Activated CD8-positive, alpha-beta memory T cell treated with anti-CD3 and anti-CD28 coated beads, Interleukin-2, amount 50 U/mL, for 1 hour (primary cell): ENCODE results near the gene EEFSEC.

Experiments used
- DNase-seq: peaks from one replicate; pipeline ENCODE4 v3.0.0-alpha.2; 2020; ENCODE audit errors: extremely low read depth

The EEFSEC gene

DNA sequence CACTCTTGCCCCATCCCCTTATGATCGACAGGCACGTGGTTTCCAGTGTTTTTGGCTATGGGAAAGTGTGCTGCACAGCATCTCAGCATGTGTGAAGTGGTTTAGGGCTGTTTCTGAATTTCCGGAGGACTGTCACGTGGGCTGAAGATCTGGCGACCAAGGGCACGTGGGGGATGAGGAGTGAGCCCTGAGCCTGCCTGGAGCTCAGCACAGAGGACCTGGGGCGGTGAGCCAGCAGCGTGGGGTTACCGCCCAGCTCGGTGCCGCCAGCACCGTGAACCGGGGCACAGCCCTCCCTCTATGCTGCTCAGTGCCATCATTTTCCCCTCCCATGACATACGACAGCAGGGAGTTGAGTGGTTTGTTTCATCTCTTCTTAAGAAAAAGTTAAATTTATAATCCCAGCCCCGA is 163.2 kb downstream of the EEFSEC start:
- DNase-seq: peak; percentile 43

DNA sequence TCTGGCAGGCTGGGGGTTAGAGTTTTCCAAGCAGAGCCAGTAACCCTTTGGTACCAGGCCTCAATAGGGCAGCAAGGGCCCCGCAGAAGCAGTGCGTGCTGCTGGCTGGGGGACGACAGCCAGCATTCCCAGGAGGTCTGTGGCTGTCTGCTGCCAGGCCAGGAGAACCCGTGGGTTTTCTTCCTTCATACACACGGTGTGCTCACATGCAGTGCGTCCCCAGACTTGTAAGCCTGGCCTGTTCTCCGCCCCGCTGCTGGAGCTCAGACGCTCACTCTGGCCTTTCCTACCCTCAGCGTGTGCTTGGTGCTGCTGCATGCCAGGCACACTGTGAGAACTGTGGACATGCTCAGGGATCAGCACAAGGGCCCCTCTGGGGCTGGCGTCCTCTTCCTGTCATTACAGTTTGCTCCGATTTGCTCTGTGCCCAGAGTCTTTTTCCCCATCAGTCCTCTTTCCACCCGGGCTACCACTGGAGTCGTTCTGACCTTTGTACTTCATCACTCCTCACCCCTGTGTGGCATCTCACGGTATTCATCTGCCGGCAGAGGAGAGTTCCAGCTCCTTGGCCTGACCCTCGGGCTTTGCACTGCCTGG is 163.9 kb downstream of the EEFSEC start:
- DNase-seq: no peak

DNA sequence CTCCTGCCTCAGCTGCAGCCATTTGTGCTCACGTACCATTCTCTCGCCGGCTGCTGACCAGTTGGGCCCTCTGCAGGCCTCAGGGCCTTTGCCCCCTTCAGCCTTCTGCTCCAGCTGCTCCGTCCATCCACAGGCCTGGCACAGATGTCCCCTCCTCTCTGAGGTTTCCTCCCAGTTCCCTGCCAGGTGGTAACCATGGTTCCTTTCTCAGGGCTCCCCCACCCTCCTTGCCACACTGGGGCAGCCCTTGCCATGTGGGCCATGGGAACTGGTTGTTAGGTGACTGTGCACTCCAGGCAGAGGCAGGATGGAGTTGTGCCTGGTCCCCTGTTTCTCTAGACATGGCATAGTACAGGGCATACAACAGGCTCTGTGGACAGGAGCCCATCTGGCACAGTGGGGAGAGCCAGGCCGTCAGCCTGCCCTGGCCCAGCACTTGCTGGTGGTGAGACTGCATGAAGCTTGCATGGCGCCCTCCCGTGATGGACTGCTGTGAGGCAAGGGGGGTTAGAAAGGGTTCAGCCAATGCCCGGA is 164.5 kb downstream of the EEFSEC start:
- no peak for DNase-seq

GRCh38 chr3:128318275-128318941 is 165.1 kb downstream of the EEFSEC start:
- no peak for DNase-seq

DNA sequence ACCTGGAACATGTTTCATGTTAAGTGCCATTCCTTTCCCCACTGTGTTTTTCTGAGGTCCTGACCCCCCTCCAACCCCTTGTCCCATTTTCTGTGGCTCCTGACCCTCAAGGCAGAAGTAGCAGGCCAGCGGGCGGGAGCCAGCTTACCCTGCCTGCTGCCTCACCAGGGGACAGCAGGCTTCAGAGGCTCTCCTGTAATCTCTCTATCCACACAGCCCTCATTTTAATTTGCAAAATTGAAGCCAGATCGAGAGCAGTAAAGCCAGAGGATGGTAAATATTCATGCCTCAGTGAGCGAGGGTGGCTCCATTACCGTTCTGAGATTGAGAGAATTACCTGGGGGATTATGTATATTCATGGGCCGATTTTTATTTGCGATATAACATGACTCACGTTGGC is 165.8 kb downstream of the EEFSEC start:
- DNase-seq: no peak

- no peak for DNase-seq
Measured at GRCh38 chr3:128319741-128320141, 166.5 kb downstream of the EEFSEC start.

DNA sequence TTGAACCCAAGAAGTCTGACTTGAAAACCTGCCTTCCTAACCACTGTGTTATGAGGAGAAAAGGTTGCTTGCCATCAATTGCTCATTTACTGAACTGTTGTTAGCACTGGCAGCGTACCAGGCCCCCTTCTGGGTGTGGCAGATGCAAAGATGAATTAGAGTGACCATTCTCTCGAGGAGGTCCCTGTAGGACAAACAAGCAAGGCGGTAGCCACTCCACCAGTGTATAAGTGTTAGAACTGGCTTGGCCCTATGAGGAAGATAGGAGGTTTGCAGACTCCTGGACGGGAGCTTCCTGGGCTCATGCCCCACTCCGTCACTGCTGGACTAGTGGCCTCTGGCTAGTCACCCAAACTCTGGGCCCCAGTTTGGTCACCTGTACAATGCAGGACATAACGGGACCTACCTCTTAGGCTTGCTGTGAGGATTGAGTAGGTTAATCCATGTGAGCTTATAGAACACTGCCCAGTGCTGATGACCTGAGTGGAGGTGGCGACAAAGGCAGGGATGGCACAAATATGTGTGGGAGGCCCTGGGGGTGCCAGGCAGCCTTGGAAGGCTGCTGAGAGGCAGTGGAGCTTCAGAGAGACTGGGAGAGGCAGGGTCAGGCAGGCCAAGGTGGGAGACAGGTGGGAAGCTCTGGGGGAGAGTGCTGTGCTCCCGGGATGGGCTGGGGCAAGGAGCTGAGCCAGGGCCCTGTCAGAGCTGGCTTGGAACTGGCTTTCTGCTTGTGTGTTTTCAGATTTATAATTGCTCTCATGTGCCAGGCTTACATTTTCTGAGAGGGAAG is 167.5 kb downstream of the EEFSEC start:
- DNase-seq: no peak

DNA sequence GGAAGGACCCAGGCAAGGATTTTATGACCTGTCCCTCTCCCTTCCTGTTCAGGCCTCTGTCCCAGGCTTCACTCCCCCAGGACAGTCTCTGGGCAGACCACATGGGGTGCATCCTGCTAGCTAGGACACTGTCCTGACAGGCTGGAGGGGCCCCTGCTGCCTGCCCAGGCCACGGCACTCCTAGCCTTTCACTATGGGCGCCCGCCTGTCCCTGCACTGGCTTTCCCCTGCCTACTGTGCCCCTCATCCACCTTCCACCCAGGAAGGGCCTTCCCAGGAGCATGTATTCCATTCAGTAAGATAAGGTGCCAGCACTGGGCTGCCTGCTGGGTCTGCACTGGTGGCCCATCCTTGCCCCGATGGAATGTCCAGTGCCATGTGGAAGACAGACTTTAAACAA is 168.1 kb downstream of the EEFSEC start:
- no peak for DNase-seq

DNA sequence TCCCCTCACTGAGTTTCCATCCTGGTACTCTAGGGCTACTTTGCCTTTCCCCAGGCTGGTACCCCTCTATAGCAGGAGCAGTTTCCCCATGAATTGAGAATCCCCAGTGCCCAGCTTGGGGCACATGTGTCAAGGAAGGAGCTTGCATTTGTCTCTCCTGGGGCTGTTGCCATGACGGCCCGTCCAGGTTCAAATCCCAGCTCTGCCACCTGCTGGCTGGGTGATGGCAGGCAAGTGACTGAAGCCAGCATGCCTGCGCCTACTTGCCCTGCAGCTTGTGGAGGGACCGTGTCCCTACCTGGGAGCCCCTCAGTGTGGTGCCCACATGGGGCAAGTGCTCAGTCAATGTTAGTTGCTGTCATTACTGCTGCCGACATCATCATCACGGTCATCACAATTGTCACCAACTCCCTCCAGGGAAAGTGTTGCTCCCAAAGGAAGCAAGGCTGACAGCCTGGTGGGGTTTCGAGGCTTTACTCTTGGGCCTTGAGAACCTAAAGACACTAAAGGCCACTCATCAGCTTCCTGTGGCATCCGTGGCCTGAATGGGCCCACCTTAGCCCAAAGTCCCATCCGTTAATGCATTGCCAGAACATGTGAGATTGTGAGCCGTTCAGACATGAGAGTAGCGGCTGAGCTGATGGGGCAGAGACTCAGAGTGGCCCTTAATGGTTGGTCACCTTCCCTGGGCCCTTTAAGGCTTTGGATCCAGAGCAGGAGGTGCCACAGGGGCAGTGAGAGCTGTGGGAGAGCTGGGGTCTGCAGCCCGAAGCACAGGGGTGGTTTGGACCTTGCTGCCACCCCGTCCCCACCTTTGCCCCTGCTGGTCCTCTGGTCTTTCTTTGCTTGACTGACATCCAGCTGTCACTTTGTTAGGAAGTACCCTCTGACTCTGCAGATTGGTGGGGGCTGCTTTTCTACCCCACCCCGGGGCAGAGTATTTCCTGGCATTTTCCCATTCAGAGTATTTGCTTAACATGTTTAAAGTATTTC is 169.0 kb downstream of the EEFSEC start:
- DNase-seq: peak; percentile 29

DNA sequence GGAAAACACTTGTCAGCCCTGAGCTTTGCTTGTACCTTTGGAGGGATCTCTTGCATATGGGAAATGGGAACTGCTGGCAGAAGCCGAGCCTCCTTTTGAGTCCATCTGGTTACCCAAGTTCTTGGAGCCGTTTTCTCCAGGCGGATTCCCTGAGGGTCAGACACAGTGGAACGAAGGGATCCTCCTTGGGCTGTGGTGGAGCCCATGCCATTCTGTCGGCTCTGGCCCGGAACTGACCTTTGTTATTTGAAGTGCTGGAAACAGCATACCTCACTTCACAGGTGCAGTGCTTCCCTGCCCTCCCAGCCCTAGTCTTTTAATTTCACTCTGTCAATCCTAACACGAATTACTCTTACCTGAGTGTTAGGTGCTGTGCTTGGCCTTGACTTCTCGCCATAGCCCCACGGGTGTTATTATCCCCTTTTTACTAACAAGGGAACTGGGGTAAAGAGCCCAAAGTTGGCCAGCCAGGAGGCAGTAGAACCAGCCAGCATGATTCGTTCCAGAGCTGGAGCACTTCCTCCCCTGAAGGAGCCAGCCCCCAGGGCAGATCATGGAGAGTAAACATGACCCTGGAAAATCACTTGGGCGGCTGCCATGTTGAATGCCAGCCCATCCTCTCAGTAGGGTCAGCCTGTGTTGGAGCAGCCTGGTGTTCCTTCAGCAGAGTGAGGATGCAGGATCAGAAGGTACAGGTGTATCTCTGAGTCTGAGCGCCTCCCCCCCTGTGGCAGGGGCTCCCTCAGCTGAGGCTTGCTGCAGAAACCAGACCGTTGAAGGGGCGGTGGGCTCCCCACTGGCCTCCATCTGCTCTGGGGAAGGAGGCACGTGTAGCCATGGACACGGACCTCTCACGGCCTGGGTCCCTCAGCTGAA is 170.2 kb downstream of the EEFSEC start:
- no peak for DNase-seq

- no peak for DNase-seq
Measured at GRCh38 chr3:128324911-128325592, 171.8 kb downstream of the EEFSEC start.

DNA sequence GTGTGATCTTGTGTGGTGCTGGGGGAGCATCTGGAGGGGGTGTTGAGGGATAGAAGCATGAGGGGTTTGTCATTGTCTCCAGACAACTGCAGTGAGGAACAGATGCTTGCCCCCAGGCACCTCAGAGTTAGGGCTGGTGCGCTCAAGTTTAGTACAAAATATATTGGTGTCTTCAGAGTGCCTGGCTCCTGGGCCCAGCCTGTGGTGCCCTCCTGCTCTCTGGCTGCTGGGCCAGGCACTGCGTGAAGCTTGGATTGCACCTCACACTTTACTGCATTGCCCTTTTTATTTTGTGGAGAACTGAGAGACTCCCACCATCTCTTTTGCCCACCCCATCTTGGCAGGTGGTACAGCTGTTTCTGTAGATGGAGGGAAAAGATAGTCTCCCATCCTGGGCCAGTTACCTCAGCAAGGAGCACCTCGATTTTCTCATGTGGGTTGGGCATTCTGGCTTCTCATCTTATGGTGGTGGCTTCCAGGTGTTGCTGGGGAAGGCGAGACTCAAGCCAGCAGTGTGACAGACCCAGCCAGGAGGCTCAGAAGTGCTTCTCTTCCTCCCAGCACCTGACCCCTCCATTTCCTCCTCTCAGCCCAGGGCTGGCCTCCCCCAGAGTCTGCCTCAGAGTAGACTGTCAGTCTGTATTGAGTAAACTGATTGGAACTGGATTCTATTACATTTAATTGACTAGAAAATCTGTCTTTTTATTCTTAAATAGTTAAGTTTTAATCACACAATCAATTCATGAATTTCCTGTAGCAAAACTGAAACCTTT is 173.0 kb downstream of the EEFSEC start:
- DNase-seq: no peak

DNA sequence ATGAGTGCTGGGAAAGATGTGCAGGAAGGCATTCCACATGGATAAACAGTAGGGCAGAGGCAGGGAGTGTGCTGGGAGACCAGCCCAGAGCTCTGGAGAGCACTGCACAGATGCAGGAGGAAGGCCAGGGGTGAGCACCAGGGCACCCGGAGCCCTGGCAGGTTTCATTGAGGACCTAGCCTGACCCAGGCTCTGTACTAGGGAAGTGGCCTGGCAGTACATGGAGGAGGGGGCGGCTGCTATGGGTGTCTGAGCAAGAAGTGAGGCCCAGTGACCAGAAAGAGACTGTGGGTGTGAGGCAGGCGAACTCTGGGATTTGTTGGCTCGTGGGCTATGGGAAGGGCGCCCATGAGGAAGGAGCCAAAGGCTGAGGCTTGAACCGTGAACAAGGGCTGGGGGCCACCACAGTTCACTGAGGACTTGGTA is 174.3 kb downstream of the EEFSEC start:
- no peak for DNase-seq

GRCh38 chr3:128328546-128329458 is 175.5 kb downstream of the EEFSEC start:
- DNase-seq: no peak

- DNase-seq: no peak
Measured at GRCh38 chr3:128329491-128330213, 176.4 kb downstream of the EEFSEC start.

DNA sequence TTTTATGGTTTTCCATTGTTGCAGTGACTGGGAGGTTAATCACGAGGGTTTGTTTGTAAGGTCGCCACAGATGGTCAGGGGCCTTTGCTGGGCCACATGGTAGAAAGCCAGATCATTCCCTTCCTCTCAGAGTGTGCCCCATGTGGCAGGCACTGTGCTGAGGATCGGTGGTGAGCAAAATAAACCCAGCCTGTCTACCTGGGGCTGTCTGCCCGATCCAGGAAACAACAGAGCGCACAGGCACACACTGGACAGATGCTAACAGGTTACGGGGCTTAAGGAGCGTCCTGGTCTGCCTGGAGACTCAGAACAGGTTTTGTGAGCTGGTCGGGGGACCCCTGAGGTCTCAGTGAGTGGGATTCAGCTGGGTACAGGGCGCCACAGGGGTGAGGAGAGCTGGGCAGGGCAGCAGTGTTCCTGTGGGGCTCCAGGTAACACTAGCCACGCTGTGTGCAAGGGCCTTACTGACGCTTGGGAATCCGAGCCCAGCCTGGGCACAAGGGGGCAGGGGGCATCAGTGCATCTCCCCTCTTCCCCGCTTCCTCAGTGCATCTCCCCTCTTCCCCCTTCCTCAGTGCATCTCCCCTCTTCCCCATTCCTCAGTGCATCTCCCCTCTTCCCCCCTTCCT is 177.0 kb downstream of the EEFSEC start:
- no peak for DNase-seq

- DNase-seq: no peak
Measured at GRCh38 chr3:128334086-128334645, 180.9 kb downstream of the EEFSEC start.
